CD4-positive, alpha-beta T cell (primary cell): ENCODE data around the gene DLK1. TPM values are rescaled to one million over a fixed set of nuclear protein-coding genes. Genes with fewer than 3 reads are reported as not detected.

ENCODE experiments used
- ATAC-seq: fragments of 200-7000 bp; cut with Tn5 transposase; one replicate; pipeline ENCODE4 v1.10.0; 2022; ENCODE audit warnings: mild to moderate bottlenecking; ENCODE audit not compliant: poor library complexity
- CTCF ChIA-PET: fragments of 350-600 bp; sonication (Branson Sonifier 250); formaldehyde crosslinking; loops from one replicate; lab custom pipeline; 2021; ENCODE audit warnings: antibody characterized with exemption, inconsistent platforms; lab: Charles Lee
- POLR2A ChIA-PET: fragments of 350-600 bp; sonication (Branson Sonifier 250); formaldehyde crosslinking; loops from one replicate; lab custom pipeline; 2021; ENCODE audit warnings: antibody characterized with exemption, inconsistent platforms; lab: Charles Lee
- DNase-seq, 14 experiments: peaks; one replicate each; pipeline ENCODE4 v3.0.0-alpha.2; 2013 to 2020; ENCODE audit warnings: mixed read lengths in 2 of 14
- H3K27ac ChIP-seq, 2 donors: one replicate each; pipeline versions ENCODE4 v1.5.1 to v1.7.0; 2013; ENCODE audit warnings: low read length in 2 of 2, low read depth in 1 of 2, mild to moderate bottlenecking in 1 of 2
- H3K27me3 ChIP-seq, 2 experiments: 1 replicate in 1 of 2; 2 replicates in 1 of 2; pipeline versions ENCODE4 v1.6.1 to v1.7.0; 2013; ENCODE audit warnings: low read length in 2 of 2, control low read depth in 1 of 2, mild to moderate bottlenecking in 1 of 2, moderate library complexity in 1 of 2; ENCODE audit not compliant: insufficient read depth in 2 of 2, control insufficient read depth in 1 of 2
- H3K36me3 ChIP-seq: one replicate; pipeline ENCODE4 v1.6.1; 2013; ENCODE audit warnings: low read length, control low read depth; ENCODE audit not compliant: insufficient read depth
- H3K4me1 ChIP-seq: one replicate; pipeline ENCODE4 v1.6.1; 2013; ENCODE audit warnings: low read length, control low read depth; ENCODE audit not compliant: insufficient read depth
- H3K4me3 ChIP-seq: one replicate; pipeline ENCODE4 v1.5.1; 2013; ENCODE audit warnings: mild to moderate bottlenecking, low read length, moderate library complexity
- H3K9me3 ChIP-seq, 2 experiments: 1 replicate in 1 of 2; 2 replicates in 1 of 2; pipeline versions ENCODE4 v1.6.1 to v1.7.0; 2013; ENCODE audit warnings: low read length in 2 of 2, mild to moderate bottlenecking in 2 of 2, control low read depth in 1 of 2, moderate library complexity in 1 of 2; ENCODE audit not compliant: control insufficient read depth in 1 of 2, insufficient read depth in 1 of 2
- H3K27ac Mint-ChIP-seq: one replicate; pipeline ENCODE4 v1.8.0; 2020; ENCODE audit warnings: mixed read lengths
- H3K27me3 Mint-ChIP-seq: one replicate; pipeline ENCODE4 v1.8.0; 2021; ENCODE audit warnings: mixed read lengths
- H3K36me3 Mint-ChIP-seq: one replicate; pipeline ENCODE4 v1.8.0; 2021; ENCODE audit warnings: low read depth, mixed read lengths
- H3K4me1 Mint-ChIP-seq: one replicate; pipeline ENCODE4 v1.8.0; 2021; ENCODE audit warnings: low read depth, mixed read lengths
- H3K4me3 Mint-ChIP-seq: one replicate; pipeline ENCODE4 v1.8.0; 2020; ENCODE audit warnings: mild to moderate bottlenecking, mixed read lengths
- H3K9me3 Mint-ChIP-seq: one replicate; pipeline ENCODE4 v1.8.0; 2020; ENCODE audit warnings: mixed read lengths
- intact Hi-C, 2 experiments: fragments of 100-400 bp; cut with DNase I in 1 of 2; cut with micrococcal nuclease in 1 of 2; formaldehyde crosslinking; loops; one replicate each; pipeline versions ENCODE4 v1.15.1 to v1.9.0; 2023 to 2025; cut with DNase I, micrococcal nuclease
- total RNA-seq, 174 experiments: library from RNA in 2 of 174; stranded (reverse) in 2 of 174; gene quantifications; one replicate each; pipeline ENCODE4 v1.2.3 and lab custom pipeline; 2021 to 2026
- TF ChIP-seq, protein P1 (sequence below): fragments of 200-600 bp; IDR thresholded peaks from one replicate; pipeline ENCODE4 v1.8.0; 2022; ENCODE audit warnings: antibody characterized with exemption, mild to moderate bottlenecking

The DLK1 gene
- total RNA-seq, 2 experiments from 2014 or later: not detected

DNA sequence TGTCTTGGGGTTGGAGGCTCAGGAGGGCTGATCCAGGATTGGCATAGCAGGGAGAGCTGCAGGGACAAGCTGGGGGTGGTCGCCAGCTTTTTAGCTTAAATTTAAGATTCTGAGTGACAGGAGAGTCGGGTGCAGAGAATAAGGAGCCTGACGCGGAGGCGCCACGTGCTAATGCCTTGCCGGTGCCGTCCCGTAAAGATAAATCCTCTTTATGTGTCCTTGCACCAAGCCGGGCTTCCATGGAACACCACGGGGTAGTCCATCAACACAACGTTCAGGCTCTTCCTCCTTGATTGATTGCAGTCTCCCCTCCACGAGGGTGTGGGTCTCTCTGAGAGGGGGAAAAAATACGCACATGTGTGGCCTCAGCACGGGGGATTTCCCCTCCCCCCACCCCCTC, 3.9 kb downstream of the DLK1 start:
- Histone ChIP-seq H3K4me3 (no peak overlapping the region), H3K36me3 (no peaks in the 10 kb centered on the region), H3K4me1 (no peaks in the 10 kb centered on the region), H3K27me3 (peaks cover 6 to 24% of the 10 kb centered on the region in 2 experiments), H3K27ac (no peak overlapping the region), H3K9me3 (peaks cover 0 to 7% of the 10 kb centered on the region in 2 experiments)
- no peak overlapping the region for H3K27ac Mint-ChIP-seq
- H3K4me3 Mint-ChIP-seq: no peak overlapping the region
- intact Hi-C loops: no loop called here
- H3K9me3 Mint-ChIP-seq: no peaks in the 10 kb centered on the region
- ATAC-seq: no peak
- no peaks in the 10 kb centered on the region for H3K4me1 Mint-ChIP-seq
- TF ChIP-seq, protein P1, sequence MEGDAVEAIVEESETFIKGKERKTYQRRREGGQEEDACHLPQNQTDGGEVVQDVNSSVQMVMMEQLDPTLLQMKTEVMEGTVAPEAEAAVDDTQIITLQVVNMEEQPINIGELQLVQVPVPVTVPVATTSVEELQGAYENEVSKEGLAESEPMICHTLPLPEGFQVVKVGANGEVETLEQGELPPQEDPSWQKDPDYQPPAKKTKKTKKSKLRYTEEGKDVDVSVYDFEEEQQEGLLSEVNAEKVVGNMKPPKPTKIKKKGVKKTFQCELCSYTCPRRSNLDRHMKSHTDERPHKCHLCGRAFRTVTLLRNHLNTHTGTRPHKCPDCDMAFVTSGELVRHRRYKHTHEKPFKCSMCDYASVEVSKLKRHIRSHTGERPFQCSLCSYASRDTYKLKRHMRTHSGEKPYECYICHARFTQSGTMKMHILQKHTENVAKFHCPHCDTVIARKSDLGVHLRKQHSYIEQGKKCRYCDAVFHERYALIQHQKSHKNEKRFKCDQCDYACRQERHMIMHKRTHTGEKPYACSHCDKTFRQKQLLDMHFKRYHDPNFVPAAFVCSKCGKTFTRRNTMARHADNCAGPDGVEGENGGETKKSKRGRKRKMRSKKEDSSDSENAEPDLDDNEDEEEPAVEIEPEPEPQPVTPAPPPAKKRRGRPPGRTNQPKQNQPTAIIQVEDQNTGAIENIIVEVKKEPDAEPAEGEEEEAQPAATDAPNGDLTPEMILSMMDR: no peak
- no peak for DNase-seq
- no peaks in the 10 kb centered on the region for H3K36me3 Mint-ChIP-seq
- CTCF ChIA-PET: no interaction called here
- POLR2A ChIA-PET: no interaction called here
- peaks cover 36% of the 10 kb centered on the region for H3K27me3 Mint-ChIP-seq

DNA sequence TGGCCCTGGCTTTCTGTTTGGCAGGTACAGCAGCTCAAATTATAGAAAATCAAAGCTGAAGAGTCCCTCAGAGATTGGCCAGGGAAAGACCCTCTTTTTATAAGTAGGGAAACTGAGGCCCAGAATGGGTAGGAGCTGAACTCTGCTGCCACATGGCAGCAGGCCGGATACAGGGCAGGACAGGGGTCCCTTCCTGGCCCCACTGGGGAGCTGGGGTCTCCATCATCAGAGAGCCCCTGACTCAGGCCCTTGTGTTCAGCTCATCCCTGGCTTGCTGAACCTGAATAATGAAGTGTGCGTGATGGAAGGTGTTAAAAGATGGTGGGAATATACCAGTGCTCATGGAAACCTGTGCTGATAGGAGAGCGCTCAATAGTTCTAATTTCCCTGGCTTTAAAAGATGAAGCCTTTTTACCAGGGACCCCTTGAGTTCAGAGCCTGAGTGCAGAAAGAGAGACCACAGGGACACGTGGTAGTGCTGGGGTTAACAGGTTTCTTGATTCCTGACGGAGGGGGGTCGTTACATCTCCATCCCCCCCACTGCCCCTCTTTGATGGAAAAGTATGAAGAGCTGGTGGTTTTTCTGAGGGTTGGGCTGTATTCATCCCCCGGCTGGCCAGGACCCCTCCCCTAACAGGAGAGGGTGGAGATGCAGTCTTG, 4.4 kb downstream of the DLK1 start:
- H3K4me1 ChIP-seq: no peaks in the 10 kb centered on the region
- POLR2A ChIA-PET: no interaction called here
- DNase-seq: no peak
- no peak overlapping the region for H3K27ac ChIP-seq
- Mint-ChIP-seq H3K27ac (no peak overlapping the region), H3K27me3 (peaks cover 30% of the 10 kb centered on the region), H3K4me1 (no peaks in the 10 kb centered on the region), H3K9me3 (no peaks in the 10 kb centered on the region), H3K36me3 (no peaks in the 10 kb centered on the region), H3K4me3 (no peak overlapping the region)
- intact Hi-C loops: no loop called here
- TF ChIP-seq, protein P1: no peak
- no peaks in the 10 kb centered on the region for H3K36me3 ChIP-seq
- CTCF ChIA-PET: interaction anchor here (0.6 kb wide), 1 partner anchor 32 kb away, joined by 3 read pairs; no protein-coding TSS in a partner anchor
- peaks cover 0 to 4% of the 10 kb centered on the region in 2 experiments for H3K9me3 ChIP-seq
- H3K4me3 ChIP-seq: no peak overlapping the region
- no peak for ATAC-seq
- H3K27me3 ChIP-seq: peaks cover 6 to 24% of the 10 kb centered on the region in 2 experiments

DNA sequence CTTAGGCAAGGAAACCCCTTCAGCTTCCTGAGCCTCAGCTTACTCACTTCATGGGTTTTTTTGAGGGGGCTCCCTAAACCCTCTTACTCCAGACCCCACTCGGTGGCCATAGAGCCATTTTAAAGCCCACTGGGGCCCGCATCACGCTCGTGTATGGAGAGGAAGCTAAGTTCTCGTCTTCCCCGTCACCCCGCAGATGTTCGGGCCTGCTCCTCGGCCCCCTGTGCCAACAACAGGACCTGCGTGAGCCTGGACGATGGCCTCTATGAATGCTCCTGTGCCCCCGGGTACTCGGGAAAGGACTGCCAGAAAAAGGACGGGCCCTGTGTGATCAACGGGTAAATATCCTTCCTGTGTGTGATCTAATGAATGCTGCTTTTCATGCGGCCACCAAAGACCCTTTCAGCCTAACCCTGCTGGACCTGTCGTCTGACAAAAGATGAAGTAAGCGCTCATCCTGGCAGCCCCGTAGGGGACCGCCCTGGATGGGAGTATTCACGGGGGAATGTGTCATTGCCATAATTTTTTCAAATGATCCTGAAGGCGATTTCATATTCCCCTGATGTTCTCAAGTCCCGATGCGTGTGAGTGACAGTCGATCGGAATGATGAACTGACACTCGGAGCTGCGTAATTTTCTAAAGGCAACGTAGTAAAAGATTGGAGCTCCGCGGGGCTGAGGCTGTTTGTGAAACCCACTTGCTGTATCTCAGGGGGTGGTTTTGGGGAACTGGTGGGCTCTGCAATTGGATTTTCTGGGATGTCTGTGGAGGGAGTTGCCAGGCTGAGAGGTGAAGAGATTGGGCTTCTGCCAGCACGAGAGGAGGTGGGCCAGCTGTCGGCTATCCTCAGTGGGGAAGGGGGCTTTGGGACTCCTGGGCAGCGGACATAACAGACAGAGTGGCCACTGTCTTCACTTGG, 5.4 kb downstream of the DLK1 start:
- intact Hi-C loops: no loop called here
- ATAC-seq (no peak), DNase-seq (no peak)
- Mint-ChIP-seq H3K9me3 (no peaks in the 10 kb centered on the region), H3K4me3 (no peak overlapping the region), H3K36me3 (no peaks in the 10 kb centered on the region), H3K27ac (no peak overlapping the region), H3K27me3 (peaks cover 26% of the 10 kb centered on the region), H3K4me1 (no peaks in the 10 kb centered on the region)
- CTCF ChIA-PET: interaction anchor here (0.6 kb wide), 1 partner anchor 33 kb away, joined by 3 read pairs; no protein-coding TSS in a partner anchor
- no peaks in the 10 kb centered on the region for H3K9me3 ChIP-seq
- POLR2A ChIA-PET: no interaction called here
- TF ChIP-seq, protein P1: no peak
- H3K27me3 ChIP-seq: peaks cover 3 to 24% of the 10 kb centered on the region in 2 experiments
- H3K4me3 ChIP-seq: no peak overlapping the region
- H3K36me3 ChIP-seq: no peaks in the 10 kb centered on the region
- H3K4me1 ChIP-seq: no peaks in the 10 kb centered on the region
- H3K27ac ChIP-seq: no peak overlapping the region
